CD4-positive, alpha-beta T cell treated with Interleukin-2 at 100 ng/mL for 4 hours (primary cell): Measurements from ENCODE around the gene TGM3.
A peak's percentile ranks its signal among the peaks of the same experiment; 100 is the strongest.

ENCODE experiments used
- DNase-seq: peaks from one replicate; pipeline ENCODE4 v3.0.0-alpha.2; 2020; ENCODE audit warnings: low spot score

The TGM3 gene

DNA sequence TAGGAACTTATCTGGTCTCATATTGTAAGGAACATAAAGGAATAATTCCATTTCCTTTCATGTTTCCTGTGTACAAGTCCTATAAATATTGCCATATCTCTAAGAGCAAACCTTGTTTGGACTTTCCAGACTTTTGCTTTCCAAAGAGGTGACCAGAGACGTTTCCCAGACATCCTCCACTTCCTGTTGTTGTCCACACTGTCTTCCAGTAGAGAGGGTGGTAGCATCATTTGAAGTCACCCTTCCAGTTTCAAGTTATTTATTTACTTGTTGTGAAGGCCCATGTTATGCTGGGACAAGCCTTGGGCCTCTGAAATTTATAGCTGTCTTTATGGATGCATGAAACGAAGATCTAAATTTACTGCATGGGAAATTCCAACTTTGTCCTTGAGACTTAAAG lies 10.6 kb upstream of the TGM3 start:
- no peak for DNase-seq

GRCh38 chr20:2285613-2286012 lies 10.2 kb upstream of the TGM3 start:
- DNase-seq, result no peak

DNA sequence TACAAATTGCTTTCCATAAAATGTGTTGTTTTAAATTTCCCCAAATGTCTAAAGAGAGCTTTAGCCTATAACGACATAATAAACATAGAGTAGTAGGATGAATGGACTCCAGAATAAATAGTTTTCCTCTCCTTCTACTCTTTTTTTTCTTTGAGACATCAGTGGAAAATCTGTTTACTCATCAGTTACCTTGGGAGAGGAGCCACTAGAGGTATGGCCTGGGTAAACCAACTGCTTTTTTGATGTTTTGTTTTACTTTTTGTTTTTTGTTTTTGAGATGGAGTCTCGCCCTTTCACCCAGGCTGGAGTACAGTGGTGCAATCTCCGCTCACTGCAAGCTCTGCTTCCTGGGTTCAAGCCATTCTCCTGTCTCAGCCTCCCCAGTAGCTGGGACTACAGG lies 8.3 kb upstream of the TGM3 start:
- no peak for DNase-seq

- DNase-seq, result no peak
These were observed 6.3 kb upstream of the TGM3 start for GRCh38 chr20:2289475-2289874.

DNA sequence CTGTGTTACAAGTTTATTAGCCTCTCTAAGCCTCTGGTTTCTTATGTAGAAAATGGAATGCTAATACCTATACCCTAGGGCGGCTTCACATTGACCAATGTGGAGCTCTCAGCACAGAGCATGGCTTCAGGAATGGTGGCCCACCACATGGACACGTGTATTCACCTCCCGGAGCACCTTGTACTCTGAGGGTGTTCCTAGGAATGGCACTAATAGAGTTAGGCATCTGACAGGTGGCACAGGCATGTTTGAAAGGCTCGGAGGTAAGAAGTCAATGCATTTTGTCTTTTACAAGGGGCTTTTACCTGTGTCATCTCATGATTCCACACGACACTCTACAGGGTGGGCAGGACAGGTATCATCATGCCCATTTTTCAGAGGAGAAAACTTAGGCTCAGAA lies 5.3 kb upstream of the TGM3 start:
- no peak for DNase-seq

- DNase-seq, result no peak
These were observed 3.2 kb upstream of the TGM3 start for GRCh38 chr20:2292416-2293110.

DNA sequence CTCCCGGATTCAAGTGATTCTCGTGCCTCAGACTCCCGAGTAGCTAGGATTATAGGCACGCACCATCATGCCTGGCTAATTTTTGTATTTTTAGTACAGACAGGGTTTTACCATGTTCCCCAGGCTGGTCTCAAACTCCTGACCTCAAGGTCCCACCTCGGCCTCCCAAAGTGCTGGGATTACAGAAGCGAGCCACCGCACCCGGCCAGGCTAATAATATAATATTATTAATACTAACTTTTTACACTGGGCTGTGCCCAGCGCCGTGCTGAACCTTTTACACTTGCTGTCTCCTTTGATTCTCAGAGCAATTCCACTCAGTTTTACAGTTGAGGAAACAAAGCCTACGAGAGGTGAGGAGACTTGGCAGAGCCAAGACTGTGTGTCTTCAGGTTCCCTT lies 2.3 kb upstream of the TGM3 start:
- DNase-seq, result no peak

- DNase-seq, result no peak
These were observed 1.8 kb upstream of the TGM3 start for GRCh38 chr20:2293971-2294370.

- no peak for DNase-seq
These were observed 515 bp upstream of the TGM3 start for GRCh38 chr20:2295286-2295685.

- DNase-seq, result no peak
These were observed 939 bp downstream of the TGM3 start for GRCh38 chr20:2296524-2297356.

- DNase-seq, result no peak
These were observed 1.5 kb downstream of the TGM3 start for GRCh38 chr20:2297357-2297728.

DNA sequence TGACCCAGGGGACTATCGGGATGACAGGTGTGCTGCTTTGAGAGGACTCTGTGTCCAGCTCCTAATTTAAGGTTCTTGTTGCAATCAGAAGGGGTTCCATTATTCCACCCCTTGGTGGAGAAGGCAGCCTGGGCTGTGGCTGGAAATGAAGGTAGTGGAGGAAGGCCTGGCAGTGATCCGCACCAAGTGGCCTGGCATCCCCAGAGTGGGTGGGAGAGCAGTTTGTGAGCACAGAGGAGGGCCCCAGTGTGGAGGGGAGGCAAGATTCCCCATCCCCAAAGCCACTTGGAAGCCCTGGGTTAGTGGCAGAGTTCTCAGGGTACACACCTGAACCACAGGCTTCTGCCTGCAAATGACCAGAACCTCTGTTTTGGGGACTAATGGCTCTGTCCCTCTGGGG lies 2.3 kb downstream of the TGM3 start:
- no peak for DNase-seq

- no peak for DNase-seq
These were observed 2.9 kb downstream of the TGM3 start for GRCh38 chr20:2298701-2299100.

DNA sequence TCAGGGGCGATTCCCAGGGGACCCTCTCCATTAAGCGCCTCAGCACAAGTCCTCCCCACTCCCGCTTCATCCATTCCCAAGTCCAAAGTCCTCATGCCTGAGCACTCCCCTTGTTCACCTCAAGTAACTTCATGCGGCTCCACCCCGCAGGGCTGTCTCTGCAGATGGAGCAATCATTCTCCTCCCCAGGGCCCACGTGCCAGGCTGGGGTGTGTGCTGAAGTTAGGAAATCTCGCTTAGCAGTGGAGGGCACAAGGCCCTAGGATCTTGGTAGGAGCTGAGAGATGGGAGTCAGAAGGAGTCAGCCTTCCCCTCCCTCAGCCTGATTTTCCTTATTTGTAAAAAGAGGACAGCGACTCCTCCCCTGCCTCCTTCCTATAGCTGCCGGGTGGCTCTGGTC lies 3.5 kb downstream of the TGM3 start:
- no peak for DNase-seq

DNA sequence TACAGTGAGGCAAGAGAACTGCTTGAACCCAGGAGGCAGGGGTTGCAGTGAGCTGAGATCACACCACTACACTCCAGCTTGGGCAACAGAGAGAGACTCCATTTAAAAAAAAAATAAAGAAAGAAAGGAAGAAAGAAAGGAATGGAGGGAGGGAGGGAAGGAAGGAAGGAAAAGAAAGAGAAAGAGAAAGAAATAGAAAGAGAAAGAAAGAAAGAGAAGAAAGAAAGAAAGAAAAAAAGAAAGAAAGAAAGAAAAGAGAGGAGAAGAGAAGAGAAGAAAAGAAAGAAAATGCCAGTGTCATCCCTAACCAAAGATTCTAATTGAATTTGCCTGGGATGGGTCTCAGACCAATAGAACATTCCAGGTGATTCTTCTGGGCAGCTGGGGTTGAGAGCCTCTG lies 4.2 kb downstream of the TGM3 start:
- no peak for DNase-seq

DNA sequence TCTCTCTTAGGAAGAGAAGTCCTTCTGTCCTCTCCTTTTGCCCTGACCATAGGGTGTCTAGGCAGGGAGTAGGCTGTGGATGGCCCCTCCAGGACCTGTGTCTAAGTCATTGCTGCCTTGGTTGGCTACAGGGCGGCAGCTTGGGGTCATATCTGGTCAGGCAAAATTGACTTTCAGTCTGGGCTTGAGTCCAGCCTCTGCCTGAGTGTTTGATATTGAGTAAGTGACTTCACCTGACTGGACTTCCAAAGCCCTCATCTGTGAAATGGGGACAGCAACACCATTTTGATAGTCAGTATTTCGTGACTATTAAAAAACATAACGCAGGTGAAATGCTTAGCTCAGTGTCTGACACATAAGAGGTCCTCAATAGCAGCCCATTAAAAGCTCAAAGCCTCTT lies 4.6 kb downstream of the TGM3 start:
- no peak for DNase-seq

DNA sequence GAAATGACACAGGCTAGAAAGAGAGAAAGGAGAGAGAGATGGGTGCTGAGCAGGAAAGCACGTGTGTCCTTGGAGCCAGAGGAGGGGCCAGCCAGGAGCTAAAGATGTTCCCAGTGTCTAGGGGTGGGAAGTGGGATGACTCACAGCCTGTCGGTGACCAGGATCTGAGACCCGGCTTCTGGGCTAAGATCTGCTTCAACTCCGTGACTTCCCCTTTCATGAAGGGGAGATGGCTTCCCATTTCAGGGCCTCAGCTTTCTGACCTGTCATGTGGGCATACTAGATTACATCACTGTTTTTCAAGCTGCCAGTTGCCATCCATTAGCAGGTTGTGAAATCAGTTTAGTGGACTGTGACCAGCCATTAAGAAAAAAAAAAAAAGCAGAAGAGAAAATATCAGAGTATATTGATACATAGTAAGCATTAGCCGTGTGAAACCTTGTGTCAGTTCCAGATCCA lies 5.4 kb downstream of the TGM3 start:
- DNase-seq, result peak; percentile 16

DNA sequence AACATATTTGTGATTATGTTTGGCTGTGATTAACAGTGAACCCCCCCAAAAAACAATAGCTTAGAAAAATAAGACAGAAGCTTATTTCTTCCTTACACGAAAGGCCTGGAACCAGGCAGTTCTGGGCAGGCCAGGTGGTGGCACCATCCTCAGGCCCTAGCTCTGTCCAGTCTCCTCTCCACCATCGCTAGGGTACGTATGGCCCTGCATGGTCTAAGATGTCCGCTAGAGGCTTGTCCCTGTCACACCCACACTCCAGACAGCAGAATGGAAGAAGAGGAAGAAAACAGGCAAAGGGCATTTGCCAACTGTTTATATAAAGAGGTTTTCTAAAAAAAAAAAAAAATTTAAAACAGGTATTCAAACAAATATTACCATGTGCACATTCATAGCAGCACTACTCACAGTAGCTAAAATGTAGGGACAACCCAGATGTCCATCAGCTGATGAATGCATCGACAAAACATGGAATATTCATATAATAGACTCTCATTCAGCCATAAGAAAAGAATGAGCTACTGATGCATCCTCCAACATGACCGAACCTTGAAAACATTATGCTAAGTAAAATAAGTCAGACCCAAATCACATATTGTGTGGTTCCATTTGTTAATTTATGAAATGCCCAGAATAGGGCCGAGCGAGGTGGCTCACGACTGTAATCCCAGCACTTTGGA lies 6.7 kb downstream of the TGM3 start:
- DNase-seq, result no peak

GRCh38 chr20:2303673-2304072 lies 7.9 kb downstream of the TGM3 start:
- DNase-seq, result no peak

DNA sequence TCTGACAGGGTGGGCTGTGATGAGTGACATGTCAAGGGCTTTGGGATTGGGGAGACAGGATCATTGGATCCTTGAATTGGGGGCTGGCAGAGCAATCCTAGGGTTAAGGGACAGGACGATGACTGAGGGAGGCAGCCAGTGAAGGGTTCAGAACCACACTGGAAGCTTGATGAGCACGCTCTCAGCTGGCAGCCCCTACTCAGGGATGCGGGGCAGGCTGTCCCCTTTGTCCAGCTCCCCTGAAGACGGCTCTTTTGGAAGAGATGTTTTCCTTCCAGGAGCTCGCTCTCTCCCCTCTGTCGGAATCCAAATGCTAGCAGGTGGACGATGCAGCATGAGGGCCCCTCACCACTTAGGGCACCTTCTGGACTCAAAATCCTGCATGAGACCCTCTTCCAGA lies 8.4 kb downstream of the TGM3 start:
- no peak for DNase-seq

DNA sequence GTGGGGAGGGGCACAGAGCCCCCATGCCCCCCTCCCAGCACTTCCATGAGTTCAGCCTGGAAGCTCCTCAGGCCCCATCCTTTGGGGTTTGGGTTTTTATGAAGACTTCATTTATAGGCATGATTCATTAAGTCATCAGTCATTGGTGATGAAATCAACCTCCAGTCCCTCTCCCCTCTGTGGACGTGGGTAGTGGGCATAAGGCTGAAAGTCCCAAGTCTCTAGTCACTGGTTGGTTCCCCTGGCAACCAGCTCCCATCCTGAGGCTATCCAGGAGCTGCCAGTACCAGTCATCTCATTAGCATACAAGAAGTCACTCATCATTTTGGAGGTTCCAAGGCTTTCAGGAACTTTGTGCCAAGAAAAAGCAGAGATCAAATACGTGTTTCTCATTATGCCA lies 9.2 kb downstream of the TGM3 start:
- DNase-seq, result no peak

DNA sequence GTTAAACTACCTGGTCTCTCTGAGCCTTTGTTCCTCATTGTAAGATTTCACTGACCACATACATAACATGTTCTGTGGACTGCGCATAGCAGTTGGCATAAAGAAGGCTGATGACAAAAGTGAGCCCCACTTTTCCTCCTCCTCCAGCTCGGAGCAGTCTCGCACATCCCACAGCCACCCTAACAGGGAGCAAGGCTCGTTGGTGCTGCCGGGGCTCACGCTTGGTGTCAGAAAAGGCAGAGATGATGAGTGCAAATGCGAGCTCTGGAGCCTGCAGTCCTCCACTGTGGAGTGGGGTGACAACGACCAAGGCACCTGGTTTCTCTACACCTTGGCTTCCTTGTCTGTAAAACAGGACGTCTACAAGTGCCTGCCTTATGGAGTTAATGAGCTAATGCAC lies 9.7 kb downstream of the TGM3 start:
- no peak for DNase-seq

DNA sequence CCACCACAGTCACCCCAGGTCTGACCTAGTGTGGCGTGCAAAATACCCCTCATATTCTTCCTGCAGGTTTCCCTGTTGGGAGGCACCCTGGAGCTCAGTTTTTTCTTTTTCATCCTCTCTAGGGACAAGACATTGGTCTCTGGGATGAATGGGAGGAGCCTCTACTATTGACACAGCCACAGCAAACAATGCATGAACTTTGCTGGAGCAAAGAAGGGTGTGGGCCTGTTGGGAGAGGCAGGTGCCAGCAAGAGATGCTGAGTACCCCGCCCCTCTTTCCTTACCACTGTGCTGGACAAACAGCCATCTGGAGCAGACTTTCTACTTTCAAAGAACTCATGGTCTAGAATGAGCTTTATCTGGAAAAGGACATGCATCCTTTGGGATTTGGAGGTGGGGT lies 10.1 kb downstream of the TGM3 start:
- no peak for DNase-seq
